Stimulated activated CD8-positive, alpha-beta memory T cell treated with anti-CD3 and anti-CD28 coated beads, Interleukin-4, amount 100 ng/mL, for 4 hours (primary cell): Measurements from ENCODE around the gene FAM107B.

Experiments
- DNase-seq, 2 donors: peaks; one replicate each; pipeline ENCODE4 v3.0.0-alpha.2; 2020; ENCODE audit warnings: low read depth in 2 of 2, low spot score in 1 of 2

Gene FAM107B

GRCh38 chr10:14468726-14469125 is 306.0 kb downstream of the FAM107B start:
- no peak for DNase-seq
